ENCODE data around the gene DALRD3.

GRCh38 chr3:49007068-49007770 lies 11.2 kb downstream of the DALRD3 start, which contains the start of gene WDR6:
- peak; percentile 10 to 71 (median 52) for TF ChIP-seq CTCF (IDR thresholded peaks at IDR 0.05)
- peak; percentile 62 for TF ChIP-seq POLR2A (IDR thresholded peaks at IDR 0.05)
- peak; percentile 54 for TF ChIP-seq EP300 (IDR thresholded peaks at IDR 0.05)

Data from ovary (tissue), 3 donors.